Measurements from ENCODE around the gene TTC27. TPM values are rescaled to one million over a fixed set of nuclear protein-coding genes. Genes with fewer than 3 reads are reported as not detected.

TTC27 gene
- total RNA-seq, 1 donor from 2014 or later, result 20.4 TPM

- H3K36me3 Mint-ChIP-seq, result no peaks in the 10 kb centered on the region
- DNase-seq (ENCODE audit: extremely low spot score, unreplicated experiment), result no peak
- H3K27me3 Mint-ChIP-seq, result peaks cover 3% of the 10 kb centered on the region
- H3K4me1 Mint-ChIP-seq (ENCODE audit: unreplicated experiment), result peaks cover 21% of the 10 kb centered on the region
- H3K4me3 Mint-ChIP-seq, result no peak overlapping the region
- no peak for TF ChIP-seq CTCF (conservative IDR thresholded peaks at IDR 0.05)
- H3K9me3 Mint-ChIP-seq, result no peaks in the 10 kb centered on the region
- no peak overlapping the region for H3K27ac Mint-ChIP-seq
Observed at GRCh38 chr2:32851777-32852439, 224.1 kb downstream of the TTC27 start.

GRCh38 chr2:32852856-32853255 is 225.0 kb downstream of the TTC27 start:
- Mint-ChIP-seq H3K4me1 (ENCODE audit: unreplicated experiment) (peaks cover 26% of the 10 kb centered on the region), H3K4me3 (no peak overlapping the region), H3K9me3 (no peaks in the 10 kb centered on the region), H3K27ac (no peak overlapping the region), H3K27me3 (peaks cover 3% of the 10 kb centered on the region), H3K36me3 (no peaks in the 10 kb centered on the region)
- TF ChIP-seq CTCF (conservative IDR thresholded peaks at IDR 0.05), result no peak
- no peak for DNase-seq (ENCODE audit: extremely low spot score, unreplicated experiment)

DNA sequence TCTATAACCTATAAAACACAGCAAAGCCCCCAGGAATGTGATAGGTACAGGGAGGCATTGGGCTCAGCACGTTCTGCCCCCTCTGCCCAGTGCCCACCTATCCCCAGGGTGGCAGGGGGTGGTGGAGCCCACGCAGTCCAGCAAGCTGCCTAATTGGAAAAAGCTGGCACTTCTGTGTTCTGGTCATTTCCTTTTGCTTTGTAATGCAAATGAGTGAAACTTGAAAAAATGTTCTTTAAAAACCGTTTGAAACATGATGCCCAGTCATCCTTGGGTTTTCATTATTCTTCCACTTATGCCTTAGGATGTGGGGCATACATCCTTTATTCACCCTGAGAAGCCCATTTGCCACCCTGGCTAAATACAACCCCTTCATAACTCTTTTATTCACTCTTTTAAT is 229.0 kb downstream of the TTC27 start:
- peaks cover 16% of the 10 kb centered on the region for H3K4me1 Mint-ChIP-seq (ENCODE audit: unreplicated experiment)
- no peak for DNase-seq (ENCODE audit: extremely low spot score, unreplicated experiment)
- peaks cover 3% of the 10 kb centered on the region for H3K27me3 Mint-ChIP-seq
- H3K9me3 Mint-ChIP-seq, result no peaks in the 10 kb centered on the region
- H3K27ac Mint-ChIP-seq, result no peak overlapping the region
- no peak for TF ChIP-seq CTCF (conservative IDR thresholded peaks at IDR 0.05)
- no peak overlapping the region for H3K4me3 Mint-ChIP-seq
- H3K36me3 Mint-ChIP-seq, result no peaks in the 10 kb centered on the region

DNA sequence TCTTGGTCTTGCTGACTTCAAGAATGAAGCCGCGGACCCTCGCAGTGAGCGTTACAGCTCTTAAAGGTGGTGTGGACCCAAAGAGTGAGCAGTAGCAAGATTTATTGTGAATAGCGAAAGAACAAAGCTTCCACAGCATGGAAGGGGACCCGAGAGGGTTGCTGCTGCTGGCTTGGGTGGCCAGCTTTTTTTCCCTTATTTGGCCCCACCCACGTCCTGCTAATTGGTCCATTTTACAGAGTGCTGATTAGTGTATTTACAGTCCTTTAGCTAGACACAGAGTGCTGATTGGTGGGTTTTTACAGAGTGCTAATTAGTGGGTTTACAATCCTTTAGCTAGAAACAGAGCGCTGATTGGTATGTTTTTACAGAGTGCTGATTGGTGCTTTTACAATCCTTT is 230.9 kb downstream of the TTC27 start:
- TF ChIP-seq CTCF (conservative IDR thresholded peaks at IDR 0.05), result no peak

DNA sequence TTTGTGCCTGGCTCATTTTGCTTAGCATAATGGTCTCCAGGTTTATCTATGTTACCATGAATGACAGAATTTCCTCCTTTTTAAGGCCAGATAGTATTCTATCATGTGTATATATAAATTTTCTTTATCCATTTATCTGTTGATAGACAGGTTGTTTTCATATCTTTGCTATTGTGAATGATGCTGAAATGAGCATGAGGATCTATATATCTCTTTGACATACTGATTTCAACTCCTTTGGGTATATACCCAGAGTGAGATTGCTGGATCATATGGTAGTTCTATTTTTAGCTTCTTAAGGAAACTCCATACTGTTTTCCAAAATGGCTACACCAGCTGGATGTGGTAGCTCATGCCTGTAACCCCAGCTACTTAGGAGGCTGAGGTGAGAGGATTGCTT is 232.5 kb downstream of the TTC27 start:
- Mint-ChIP-seq H3K4me3 (no peak overlapping the region), H3K27me3 (no peaks in the 10 kb centered on the region), H3K4me1 (ENCODE audit: unreplicated experiment) (peaks cover 5% of the 10 kb centered on the region), H3K27ac (no peak overlapping the region), H3K36me3 (no peaks in the 10 kb centered on the region), H3K9me3 (no peaks in the 10 kb centered on the region)
- no peak for DNase-seq (ENCODE audit: extremely low spot score, unreplicated experiment)
- TF ChIP-seq CTCF (conservative IDR thresholded peaks at IDR 0.05), result no peak

More for the DNA sequence above, 230.9 kb downstream of the TTC27 start:
- Mint-ChIP-seq H3K36me3 (no peaks in the 10 kb centered on the region), H3K27ac (no peak overlapping the region), H3K9me3 (no peaks in the 10 kb centered on the region), H3K4me3 (no peak overlapping the region), H3K27me3 (peaks cover 3% of the 10 kb centered on the region), H3K4me1 (ENCODE audit: unreplicated experiment) (peaks cover 13% of the 10 kb centered on the region)
- DNase-seq (ENCODE audit: extremely low spot score, unreplicated experiment), result no peak
